GM12878 (cell line): ENCODE results near the gene ADGRV1. TPM values are rescaled to one million over a fixed set of nuclear protein-coding genes. Genes with fewer than 3 reads are reported as not detected.

ENCODE experiments used
- ATAC-seq: fragments of 200-7000 bp; cut with Tn5 transposase; 3 replicates; pipeline ENCODE4 v1.9.1; 2020; ENCODE audit warnings: mild to moderate bottlenecking, moderate library complexity
- BruUV-seq: library from RNA; stranded (reverse); fragments of 400-500 nt; replicated peaks from 2 replicates; lab custom pipeline; 2021; lab: Mats Ljungman, UMichigan
- CTCF ChIA-PET: fragments of 300-600 bp; sonication (Branson Sonifier 250); formaldehyde crosslinking; extraction: SDS; loops from one replicate; lab custom pipeline; 2021; ENCODE audit warnings: inconsistent platforms; lab: Yijun Ruan, JAX
- POLR2A ChIA-PET: fragments of 350-600 bp; formaldehyde crosslinking; extraction: SDS; loops from one replicate; lab custom pipeline; 2021; ENCODE audit warnings: inconsistent platforms; lab: Charles Lee
- RAD21 ChIA-PET: fragments of 300-600 bp; sonication (Branson Sonifier 250); formaldehyde crosslinking; loops from one replicate; lab custom pipeline; 2023; ENCODE audit warnings: antibody characterized with exemption; ENCODE audit not compliant: unreplicated experiment; lab: Charles Lee
- SMC1A ChIA-PET: fragments of 300-600 bp; sonication (Branson Sonifier 250); formaldehyde crosslinking; loops from one replicate; lab custom pipeline; 2023; ENCODE audit not compliant: unreplicated experiment, uncharacterized antibody; lab: Charles Lee
- DNase-seq: peaks from one replicate; pipeline ENCODE4 v3.0.0-alpha.2; 2011; ENCODE audit warnings: low read depth, low spot score
- FAIRE-seq: peaks from 3 replicates; lab custom pipeline; 2011; peaks lifted over from hg19 to GRCh38; lab: Jason Lieb, UNC
- H2AFZ ChIP-seq: 2 replicates; pipeline ENCODE4 v1.6.0; 2011; ENCODE audit warnings: low read depth, low read length, control low read depth; ENCODE audit not compliant: control insufficient read depth
- H3K27ac ChIP-seq: 2 replicates; pipeline ENCODE4 v1.5.1; 2011; ENCODE audit warnings: control low read depth; ENCODE audit not compliant: control insufficient read depth, insufficient read depth
- H3K27me3 ChIP-seq, 2 experiments: replicated peaks in 1 of 2; 2 replicates each; pipeline versions ENCODE4 v1.6.0 to v1.6.1; 2011; ENCODE audit warnings: low read length in 1 of 2; ENCODE audit not compliant: control insufficient read depth in 2 of 2, insufficient read depth in 2 of 2
- H3K36me3 ChIP-seq, 2 experiments: 2 replicates each; pipeline ENCODE4 v1.5.1; 2011; ENCODE audit warnings: low read length in 1 of 2; ENCODE audit not compliant: control insufficient read depth in 2 of 2, insufficient read depth in 2 of 2
- H3K4me1 ChIP-seq: 2 replicates; pipeline ENCODE4 v1.6.1; 2011; ENCODE audit warnings: mild to moderate bottlenecking, low read length, moderate library complexity, mixed read lengths; ENCODE audit not compliant: control insufficient read depth, insufficient read depth
- H3K4me2 ChIP-seq: 2 replicates; pipeline ENCODE4 v1.6.0; 2011; ENCODE audit warnings: control low read depth; ENCODE audit not compliant: control insufficient read depth, insufficient read depth
- H3K4me3 ChIP-seq: fragments of 200-600 bp; sonication (generic); 2 replicates; pipeline ENCODE4 v1.5.1; 2016
- H3K79me2 ChIP-seq: 2 replicates; pipeline ENCODE4 v1.6.0; 2011; ENCODE audit warnings: low read length; ENCODE audit not compliant: control insufficient read depth, insufficient read depth
- H3K9ac ChIP-seq: 2 replicates; pipeline ENCODE4 v1.8.0; 2011; ENCODE audit warnings: low read length, control low read depth, mixed read lengths; ENCODE audit not compliant: control insufficient read depth, insufficient read depth
- H3K9me3 ChIP-seq: replicated peaks from 3 replicates; pipeline ENCODE4 v1.5.1; 2011; ENCODE audit warnings: mild to moderate bottlenecking, low read length; ENCODE audit not compliant: control insufficient read depth, insufficient read depth
- H4K20me1 ChIP-seq: 2 replicates; pipeline ENCODE4 v1.6.0; 2011; ENCODE audit not compliant: control insufficient read depth, insufficient read depth
- ATF7 ChIP-seq: fragments of 450-650 bp; IDR thresholded peaks from 2 replicates; pipeline ENCODE4 v1.6.1; 2016; ENCODE audit warnings: low read depth, mild to moderate bottlenecking
- BMI1 ChIP-seq: fragments of 450-650 bp; IDR thresholded peaks from 2 replicates; pipeline ENCODE4 v1.6.1; 2016; ENCODE audit warnings: mild to moderate bottlenecking, moderate library complexity, borderline replicate concordance
- BRCA1 ChIP-seq: IDR thresholded peaks from 2 replicates; pipeline ENCODE4 v1.6.1; 2011; ENCODE audit warnings: low read depth, low read length, improper control_type of control experiment
- CBX3 ChIP-seq: fragments of 200-600 bp; sonication (generic); IDR thresholded peaks from 2 replicates; pipeline ENCODE4 v1.6.1; 2016; ENCODE audit warnings: low read depth, borderline replicate concordance
- GABPA ChIP-seq: IDR thresholded peaks from 2 replicates; pipeline ENCODE4 v1.6.1; 2014; ENCODE audit warnings: antibody characterized with exemption, low read depth, mild to moderate bottlenecking, inconsistent platforms
- HDAC2 ChIP-seq: fragments of 200-600 bp; sonication (generic); IDR thresholded peaks from 2 replicates; pipeline ENCODE4 v1.6.1; 2017
- MEF2A ChIP-seq: IDR thresholded peaks from 2 replicates; pipeline ENCODE4 v1.6.1; 2011; ENCODE audit warnings: low read depth, mild to moderate bottlenecking, low read length, moderate library complexity; ENCODE audit not compliant: insufficient read depth
- PML ChIP-seq: IDR thresholded peaks from 2 replicates; pipeline ENCODE4 v1.6.1; 2012; ENCODE audit warnings: low read length, inconsistent platforms
- POLR2A ChIP-seq: IDR thresholded peaks from 2 replicates; pipeline ENCODE4 v1.6.1; 2011; ENCODE audit warnings: low read depth, mild to moderate bottlenecking, low read length
- POLR2AphosphoS2 ChIP-seq: IDR thresholded peaks from 2 replicates; pipeline ENCODE4 v1.6.1; 2011; ENCODE audit warnings: low read depth, mild to moderate bottlenecking, low read length, improper control_type of control experiment, moderate library complexity
- TAF1 ChIP-seq: IDR thresholded peaks from 2 replicates; pipeline ENCODE4 v1.6.1; 2011; ENCODE audit warnings: mild to moderate bottlenecking, low read depth, low read length, borderline replicate concordance
- TBL1XR1 ChIP-seq: IDR thresholded peaks from 2 replicates; pipeline ENCODE4 v1.6.1; 2012; ENCODE audit warnings: low read depth, low read length, improper control_type of control experiment
- ZBED1 ChIP-seq: IDR thresholded peaks from 2 replicates; pipeline ENCODE4 v1.6.1; 2016; ENCODE audit warnings: borderline replicate concordance
- WGBS: methylation state at CpG from one replicate; pipeline ENCODE4 v1.1.6; 2016; ENCODE audit warnings: low lambda C conversion rate; ENCODE audit not compliant: insufficient replicate concordance, insufficient coverage; ENCODE audit errors: missing lambda C conversion rate; 5-methylcytosine and 5-hydroxymethylcytosine counted together
- in situ Hi-C: fragments of 300-500 bp; cut with MboI; formaldehyde crosslinking; loops from 9 replicates; pipeline ENCODE4 v1.14.3; 2018; ENCODE audit warnings: mixed read lengths
- intact Hi-C: fragments of 100-400 bp; cut with micrococcal nuclease; formaldehyde crosslinking; loops from one replicate; pipeline ENCODE4 v1.14.2; 2022; ENCODE audit not compliant: unreplicated experiment
- polyA plus RNA-seq, 11 experiments: library from polyadenylated mRNA; depleted of rRNA in 4 of 11; unstranded in 6 of 11; stranded (reverse) in 5 of 11; fragments of >200 nt; fragmentation: Nextera tagmentation in 4 of 11; fragmentation: Illumina TruSeq in 1 of 11; extraction: Ambion mirVana in 4 of 11; extraction: Trizol in 1 of 11; gene quantifications; 1 replicate in 1 of 11; 2 replicates in 10 of 11; pipeline versions ENCODE4 v1.2.1 to v1.2.3, GENCODE V29; 2011 to 2016; ENCODE audit warnings: inconsistent platforms in 2 of 11, missing spikeins in 2 of 11, low read depth in 1 of 11
- total RNA-seq, 4 experiments: library from RNA; depleted of rRNA in 3 of 4; stranded (reverse); fragments of >200 nt in 3 of 4; fragmentation: Illumina TruSeq in 1 of 4; extraction: Trizol in 1 of 4; gene quantifications; 2 replicates each; pipeline versions ENCODE4 v1.2.1 to v1.2.3, GENCODE V29; 2013 to 2021
- TF ChIP-seq, protein P1 (sequence below): fragments of 450-650 bp; formaldehyde crosslinking; IDR thresholded peaks from 2 replicates; pipeline ENCODE4 v1.4.0; 2020; ENCODE audit warnings: mild to moderate bottlenecking, moderate library complexity
- TF ChIP-seq, protein P2 (sequence below): fragments of 450-650 bp; conservative IDR thresholded peaks from 2 replicates; pipeline ENCODE4 v1.6.1; 2017; ENCODE audit warnings: mild to moderate bottlenecking, moderate library complexity

The ADGRV1 gene
- total and polyA plus RNA-seq, 10 of the 15 experiments (the other 5 are each of a cell fraction or from before 2014, with no cell fraction given): 0.04 to 8.1 (median 0.16) TPM; not detected in 1

DNA sequence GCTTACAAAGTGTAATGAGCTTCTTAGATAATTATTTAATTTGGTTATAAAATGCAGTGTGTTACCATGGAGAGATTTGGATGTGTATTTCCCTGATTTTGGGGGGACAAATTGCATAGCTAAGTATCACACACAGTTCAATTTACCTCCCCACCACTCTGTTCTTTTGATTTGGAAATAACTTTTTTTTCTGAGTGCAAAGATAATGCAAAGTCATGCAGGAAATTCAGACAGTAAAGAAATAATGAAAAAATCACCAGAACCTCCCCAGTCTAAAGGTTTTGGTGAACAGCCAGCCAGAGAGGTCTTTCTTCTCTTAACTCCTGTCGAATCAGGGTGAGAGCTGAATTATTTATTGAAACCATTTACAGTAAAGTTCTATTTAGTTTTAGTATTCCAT, 3.2 kb downstream of the ADGRV1 start:
- FAIRE-seq: no peak
- ATAC-seq: no peak
- Histone ChIP-seq H3K79me2 (no peaks in the 10 kb centered on the region), H3K4me3 (no peak overlapping the region), H3K4me2 (no peak overlapping the region), H3K36me3 (no peaks in the 10 kb centered on the region), H3K27ac (no peak overlapping the region), H4K20me1 (no peaks in the 10 kb centered on the region), H2AFZ (no peak overlapping the region), H3K9me3 (no peaks in the 10 kb centered on the region), H3K27me3 (peaks cover 3 to 19% of the 10 kb centered on the region in 2 experiments; a peak in 2 of 4 replicates), H3K4me1 (no peaks in the 10 kb centered on the region), H3K9ac (no peak overlapping the region)
- RAD21 ChIA-PET: interaction anchor here (0.5 kb wide), 1 partner anchor 122 kb away, joined by 3 read pairs; no protein-coding TSS in a partner anchor
- SMC1A ChIA-PET: no interaction called here
- WGBS: 0% methylated on average over 1 of the region's 1 CpG
- intact Hi-C loops: no loop called here
- DNase-seq: no peak
- POLR2A ChIA-PET: no interaction called here
- no TSS peak for BruUV-seq
- CTCF ChIA-PET: no interaction called here
- TF ChIP-seq, protein P1, sequence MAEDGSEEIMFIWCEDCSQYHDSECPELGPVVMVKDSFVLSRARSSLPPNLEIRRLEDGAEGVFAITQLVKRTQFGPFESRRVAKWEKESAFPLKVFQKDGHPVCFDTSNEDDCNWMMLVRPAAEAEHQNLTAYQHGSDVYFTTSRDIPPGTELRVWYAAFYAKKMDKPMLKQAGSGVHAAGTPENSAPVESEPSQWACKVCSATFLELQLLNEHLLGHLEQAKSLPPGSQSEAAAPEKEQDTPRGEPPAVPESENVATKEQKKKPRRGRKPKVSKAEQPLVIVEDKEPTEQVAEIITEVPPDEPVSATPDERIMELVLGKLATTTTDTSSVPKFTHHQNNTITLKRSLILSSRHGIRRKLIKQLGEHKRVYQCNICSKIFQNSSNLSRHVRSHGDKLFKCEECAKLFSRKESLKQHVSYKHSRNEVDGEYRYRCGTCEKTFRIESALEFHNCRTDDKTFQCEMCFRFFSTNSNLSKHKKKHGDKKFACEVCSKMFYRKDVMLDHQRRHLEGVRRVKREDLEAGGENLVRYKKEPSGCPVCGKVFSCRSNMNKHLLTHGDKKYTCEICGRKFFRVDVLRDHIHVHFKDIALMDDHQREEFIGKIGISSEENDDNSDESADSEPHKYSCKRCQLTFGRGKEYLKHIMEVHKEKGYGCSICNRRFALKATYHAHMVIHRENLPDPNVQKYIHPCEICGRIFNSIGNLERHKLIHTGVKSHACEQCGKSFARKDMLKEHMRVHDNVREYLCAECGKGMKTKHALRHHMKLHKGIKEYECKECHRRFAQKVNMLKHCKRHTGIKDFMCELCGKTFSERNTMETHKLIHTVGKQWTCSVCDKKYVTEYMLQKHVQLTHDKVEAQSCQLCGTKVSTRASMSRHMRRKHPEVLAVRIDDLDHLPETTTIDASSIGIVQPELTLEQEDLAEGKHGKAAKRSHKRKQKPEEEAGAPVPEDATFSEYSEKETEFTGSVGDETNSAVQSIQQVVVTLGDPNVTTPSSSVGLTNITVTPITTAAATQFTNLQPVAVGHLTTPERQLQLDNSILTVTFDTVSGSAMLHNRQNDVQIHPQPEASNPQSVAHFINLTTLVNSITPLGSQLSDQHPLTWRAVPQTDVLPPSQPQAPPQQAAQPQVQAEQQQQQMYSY (CRISPR knock-in tag): no peak
- TF ChIP-seq POLR2AphosphoS2 (no peak), TBL1XR1 (no peak), GABPA (no peak), BMI1 (no peak), ATF7 (no peak), TAF1 (no peak), POLR2A (no peak), ZBED1 (no peak), MEF2A (no peak), PML (no peak), HDAC2 (no peak), BRCA1 (no peak), CBX3 (no peak)
- TF ChIP-seq, protein P2, sequence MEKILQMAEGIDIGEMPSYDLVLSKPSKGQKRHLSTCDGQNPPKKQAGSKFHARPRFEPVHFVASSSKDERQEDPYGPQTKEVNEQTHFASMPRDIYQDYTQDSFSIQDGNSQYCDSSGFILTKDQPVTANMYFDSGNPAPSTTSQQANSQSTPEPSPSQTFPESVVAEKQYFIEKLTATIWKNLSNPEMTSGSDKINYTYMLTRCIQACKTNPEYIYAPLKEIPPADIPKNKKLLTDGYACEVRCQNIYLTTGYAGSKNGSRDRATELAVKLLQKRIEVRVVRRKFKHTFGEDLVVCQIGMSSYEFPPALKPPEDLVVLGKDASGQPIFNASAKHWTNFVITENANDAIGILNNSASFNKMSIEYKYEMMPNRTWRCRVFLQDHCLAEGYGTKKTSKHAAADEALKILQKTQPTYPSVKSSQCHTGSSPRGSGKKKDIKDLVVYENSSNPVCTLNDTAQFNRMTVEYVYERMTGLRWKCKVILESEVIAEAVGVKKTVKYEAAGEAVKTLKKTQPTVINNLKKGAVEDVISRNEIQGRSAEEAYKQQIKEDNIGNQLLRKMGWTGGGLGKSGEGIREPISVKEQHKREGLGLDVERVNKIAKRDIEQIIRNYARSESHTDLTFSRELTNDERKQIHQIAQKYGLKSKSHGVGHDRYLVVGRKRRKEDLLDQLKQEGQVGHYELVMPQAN: no peak
- in situ Hi-C loops: no loop called here
